ENCODE data around the gene MRPS18B.

The MRPS18B gene

GRCh38 chr6:30589754-30590358 is 27.8 kb upstream of the MRPS18B start:
- Histone ChIP-seq H3K36me3 (ENCODE audit: insufficient read depth, low read length) (peaks cover 98% of the 10 kb centered on the region), H3K4me3 (ENCODE audit: low read depth in 1 of 2, low read length in 2 of 2) (no peak overlapping the region), H3K79me2 (ENCODE audit: insufficient read depth, low read length) (peaks cover 29% of the 10 kb centered on the region), H2AFZ (ENCODE audit: low read depth, low read length) (no peak overlapping the region), H3K27me3 (ENCODE audit: insufficient read depth, low read length, poor library complexity) (no peaks in the 10 kb centered on the region), H3K9me3 (ENCODE audit: insufficient read depth, low read length, severe bottlenecking) (no peaks in the 10 kb centered on the region), H4K20me1 (ENCODE audit: insufficient read depth, low read length) (peaks cover 20% of the 10 kb centered on the region), H3K4me1 (ENCODE audit: insufficient read depth, low read length) (no peaks in the 10 kb centered on the region), H3K4me2 (ENCODE audit: insufficient read depth, low read length) (no peak overlapping the region), H3K27ac (ENCODE audit: low read length) (no peak overlapping the region), H3K9ac (ENCODE audit: low read depth, low read length) (no peak overlapping the region)
- DNase-seq (no peak), ATAC-seq (ENCODE audit: insufficient read depth, low read depth) (no peak)
- TF ChIP-seq EZH2 (IDR thresholded peaks at IDR 0.05; ENCODE audit: borderline replicate concordance, low read depth, low read length, severe bottlenecking) (no peak), CTCF (IDR thresholded peaks at IDR 0.05; ENCODE audit: borderline replicate concordance, extremely low read depth, low read length, poor library complexity, severe bottlenecking) (no peak)

GRCh38 chr6:30590509-30590908 is 27.1 kb upstream of the MRPS18B start:
- H4K20me1 ChIP-seq (ENCODE audit: insufficient read depth, low read length): peaks cover 20% of the 10 kb centered on the region
- no peaks in the 10 kb centered on the region for H3K27me3 ChIP-seq (ENCODE audit: insufficient read depth, low read length, poor library complexity)
- no peaks in the 10 kb centered on the region for H3K4me1 ChIP-seq (ENCODE audit: insufficient read depth, low read length)
- TF ChIP-seq CTCF (IDR thresholded peaks at IDR 0.05; ENCODE audit: borderline replicate concordance, extremely low read depth, low read length, poor library complexity, severe bottlenecking) (no peak), EZH2 (IDR thresholded peaks at IDR 0.05; ENCODE audit: borderline replicate concordance, low read depth, low read length, severe bottlenecking) (no peak)
- peaks cover 29% of the 10 kb centered on the region for H3K79me2 ChIP-seq (ENCODE audit: insufficient read depth, low read length)
- no peak overlapping the region for H3K4me3 ChIP-seq (ENCODE audit: low read depth in 1 of 2, low read length in 2 of 2)
- peaks cover 96% of the 10 kb centered on the region for H3K36me3 ChIP-seq (ENCODE audit: insufficient read depth, low read length)
- no peaks in the 10 kb centered on the region for H3K9me3 ChIP-seq (ENCODE audit: insufficient read depth, low read length, severe bottlenecking)
- ATAC-seq (ENCODE audit: insufficient read depth, low read depth) (no peak), DNase-seq (no peak)
- no peak overlapping the region for H3K27ac ChIP-seq (ENCODE audit: low read length)
- H3K9ac ChIP-seq (ENCODE audit: low read depth, low read length): no peak overlapping the region
- H3K4me2 ChIP-seq (ENCODE audit: insufficient read depth, low read length): no peak overlapping the region
- no peak overlapping the region for H2AFZ ChIP-seq (ENCODE audit: low read depth, low read length)

- ATAC-seq (ENCODE audit: insufficient read depth, low read depth): no peak
- Histone ChIP-seq H3K9ac (ENCODE audit: low read depth, low read length) (no peak overlapping the region), H3K27me3 (ENCODE audit: insufficient read depth, low read length, poor library complexity) (no peaks in the 10 kb centered on the region), H3K4me1 (ENCODE audit: insufficient read depth, low read length) (no peaks in the 10 kb centered on the region), H2AFZ (ENCODE audit: low read depth, low read length) (no peak overlapping the region), H3K4me2 (ENCODE audit: insufficient read depth, low read length) (no peak overlapping the region), H3K9me3 (ENCODE audit: insufficient read depth, low read length, severe bottlenecking) (no peaks in the 10 kb centered on the region), H4K20me1 (ENCODE audit: insufficient read depth, low read length) (peaks cover 20% of the 10 kb centered on the region), H3K36me3 (ENCODE audit: insufficient read depth, low read length) (peaks cover 91% of the 10 kb centered on the region), H3K4me3 (ENCODE audit: low read depth in 1 of 2, low read length in 2 of 2) (no peak overlapping the region), H3K79me2 (ENCODE audit: insufficient read depth, low read length) (peaks cover 29% of the 10 kb centered on the region), H3K27ac (ENCODE audit: low read length) (no peak overlapping the region)
- TF ChIP-seq CTCF (IDR thresholded peaks at IDR 0.05; ENCODE audit: borderline replicate concordance, extremely low read depth, low read length, poor library complexity, severe bottlenecking) (no peak), EZH2 (IDR thresholded peaks at IDR 0.05; ENCODE audit: borderline replicate concordance, low read depth, low read length, severe bottlenecking) (no peak)
- DNase-seq: no peak
Measured at GRCh38 chr6:30591008-30591407, 26.6 kb upstream of the MRPS18B start.

Data from DND-41 (cell line).